SK-N-SH (cell line): ENCODE results near the gene EDA. TPM values are rescaled to one million over a fixed set of nuclear protein-coding genes. Genes with fewer than 3 reads are reported as not detected.

Source experiments
- CTCF ChIA-PET: fragments of 300-600, 350-600 bp; formaldehyde crosslinking; extraction: SDS; loops from one replicate; lab custom pipeline; 2021; lab: Yijun Ruan, JAX
- POLR2A ChIA-PET: fragments of 350-600 bp; sonication (Branson Sonifier 250); formaldehyde crosslinking; extraction: SDS; loops from one replicate; lab custom pipeline; 2020; ENCODE audit warnings: antibody characterized with exemption, inconsistent platforms; lab: Yijun Ruan, JAX
- DNase-seq: peaks from one replicate; pipeline ENCODE4 v3.0.0; 2012
- H2AFZ ChIP-seq: fragments of 200-600 bp; sonication (generic); 2 replicates; pipeline ENCODE4 v1.8.1; 2016; ENCODE audit warnings: antibody characterized with exemption, mild to moderate bottlenecking, low read depth
- H3F3A ChIP-seq: fragments of 200-600 bp; sonication (generic); replicated peaks from 2 replicates; pipeline ENCODE3; 2016; ENCODE audit warnings: antibody characterized with exemption, mild to moderate bottlenecking; ENCODE audit not compliant: insufficient read depth
- H3K27ac ChIP-seq, 2 experiments: fragments of 200-500 bp in 1 of 2; fragments of 200-600 bp in 1 of 2; sonication (Bioruptor generic) in 1 of 2; sonication (generic), shearing (Covaris generic) in 1 of 2; 2 replicates each; pipeline versions ENCODE4 v1.5.1 to v1.6.1; 2014 to 2016; ENCODE audit warnings: low read depth in 2 of 2, inconsistent platforms in 1 of 2, low read length in 1 of 2, mild to moderate bottlenecking in 1 of 2, mixed read lengths in 1 of 2
- H3K27me3 ChIP-seq: fragments of 200-600 bp; sonication (generic), shearing (Covaris generic); 2 replicates; pipeline ENCODE4 v1.6.1; 2016; ENCODE audit warnings: mixed run types; ENCODE audit not compliant: insufficient read depth
- H3K36me3 ChIP-seq, 2 experiments: fragments of 200-500 bp in 1 of 2; fragments of 200-600 bp in 1 of 2; sonication (Bioruptor generic) in 1 of 2; sonication (generic) in 1 of 2; replicated peaks in 1 of 2; 2 replicates each; pipeline versions ENCODE3 to v1.5.1; 2014 to 2016; ENCODE audit warnings: low read length in 1 of 2, mild to moderate bottlenecking in 1 of 2; ENCODE audit not compliant: insufficient read depth in 2 of 2, control insufficient read depth in 1 of 2
- H3K4me1 ChIP-seq, 2 experiments: fragments of 200-500 bp in 1 of 2; fragments of 200-600 bp in 1 of 2; sonication (Bioruptor generic) in 1 of 2; sonication (generic), shearing (Covaris generic) in 1 of 2; 2 replicates each; pipeline versions ENCODE4 v1.5.1 to v1.6.1; 2014 to 2016; ENCODE audit warnings: low read depth in 1 of 2, low read length in 1 of 2, mixed run types in 1 of 2; ENCODE audit not compliant: insufficient read depth in 2 of 2, control insufficient read depth in 1 of 2
- H3K4me2 ChIP-seq: fragments of 200-600 bp; sonication (generic), shearing (Covaris generic); 2 replicates; pipeline ENCODE4 v1.6.1; 2017; ENCODE audit warnings: mixed run types
- H3K4me3 ChIP-seq, 2 experiments: fragments of 200-500 bp in 1 of 2; fragments of 200-600 bp in 1 of 2; sonication (Bioruptor generic) in 1 of 2; sonication (generic), shearing (Covaris generic) in 1 of 2; 2 replicates each; pipeline versions ENCODE4 v1.5.1 to v1.8.1; 2014 to 2016; ENCODE audit warnings: low read depth in 2 of 2, inconsistent platforms in 1 of 2, low read length in 1 of 2, mild to moderate bottlenecking in 1 of 2, mixed read lengths in 1 of 2, moderate library complexity in 1 of 2
- H3K79me2 ChIP-seq: fragments of 200-600 bp; sonication (generic); 2 replicates; pipeline ENCODE4 v1.8.1; 2017; ENCODE audit warnings: mild to moderate bottlenecking; ENCODE audit not compliant: insufficient read depth
- H3K9ac ChIP-seq: fragments of 200-600 bp; sonication (generic); 2 replicates; pipeline ENCODE4 v1.6.1; 2017; ENCODE audit warnings: mixed run types
- H3K9me2 ChIP-seq: fragments of 200-600 bp; sonication (generic); 2 replicates; pipeline ENCODE4 v1.6.1; 2017; ENCODE audit warnings: mixed run types
- H3K9me3 ChIP-seq: fragments of 200-600 bp; sonication (generic); 2 replicates; pipeline ENCODE4 v1.6.1; 2017; ENCODE audit warnings: mixed run types, mild to moderate bottlenecking, moderate library complexity
- H4K20me1 ChIP-seq: fragments of 200-600 bp; sonication (generic); 2 replicates; pipeline ENCODE4 v1.6.1; 2017; ENCODE audit warnings: mild to moderate bottlenecking, mixed run types; ENCODE audit not compliant: insufficient read depth
- CHD2 ChIP-seq: fragments of 150-350 bp; IDR thresholded peaks from 2 replicates; pipeline ENCODE4 v1.6.1; 2018; ENCODE audit warnings: low read length; ENCODE audit not compliant: partially characterized antibody
- GATA2 ChIP-seq: sonication (generic); formaldehyde crosslinking; IDR thresholded peaks from 2 replicates; pipeline ENCODE4 v1.5.0; 2020; ENCODE audit warnings: mild to moderate bottlenecking, missing genetic modification reagents
- JUND ChIP-seq: IDR thresholded peaks from 2 replicates; pipeline ENCODE4 v1.4.0; 2012
- MXI1 ChIP-seq: IDR thresholded peaks from 2 replicates; pipeline ENCODE4 v1.6.1; 2012; ENCODE audit warnings: mild to moderate bottlenecking, low read depth, low read length, improper control_type of control experiment
- NFIC ChIP-seq: IDR thresholded peaks from 2 replicates; pipeline ENCODE4 v1.4.0; 2012; ENCODE audit warnings: borderline replicate concordance
- NRF1 ChIP-seq: IDR thresholded peaks from 2 replicates; pipeline ENCODE4 v1.6.1; 2012; ENCODE audit warnings: low read depth, mild to moderate bottlenecking, low read length
- RCOR1 ChIP-seq: fragments of 150-350 bp; IDR thresholded peaks from 2 replicates; pipeline ENCODE4 v1.6.1; 2017; ENCODE audit warnings: antibody characterized with exemption, low read length
- RFX5 ChIP-seq: IDR thresholded peaks from 2 replicates; pipeline ENCODE4 v1.6.1; 2012; ENCODE audit warnings: mild to moderate bottlenecking, improper control_type of control experiment, low read length
- RXRA ChIP-seq: IDR thresholded peaks from 2 replicates; pipeline ENCODE4 v1.4.0; 2012; ENCODE audit warnings: low read depth, mild to moderate bottlenecking, borderline replicate concordance
- SIN3A ChIP-seq: IDR thresholded peaks from 2 replicates; pipeline ENCODE4 v1.6.1; 2012; ENCODE audit warnings: low read depth, mild to moderate bottlenecking, low read length, moderate library complexity, borderline replicate concordance
- SMC3 ChIP-seq: IDR thresholded peaks from 2 replicates; pipeline ENCODE4 v1.6.1; 2012; ENCODE audit warnings: low read depth, low read length, improper control_type of control experiment
- TAF1 ChIP-seq: IDR thresholded peaks from 2 replicates; pipeline ENCODE4 v1.6.1; 2012; ENCODE audit warnings: low read depth, mild to moderate bottlenecking, low read length, moderate library complexity, borderline replicate concordance
- YY1 ChIP-seq: IDR thresholded peaks from 2 replicates; pipeline ENCODE4 v1.4.0; 2012; ENCODE audit warnings: low read depth, mild to moderate bottlenecking
- WGBS: methylation state at CpG from one replicate; pipeline ENCODE4 v1.1.6; 2017; ENCODE audit warnings: low lambda C conversion rate; 5-methylcytosine and 5-hydroxymethylcytosine counted together
- polyA plus RNA-seq, 3 experiments: library from polyadenylated mRNA; depleted of rRNA; stranded (reverse); fragments of >200 nt; gene quantifications; 2 replicates each; pipeline ENCODE4 v1.2.3, GENCODE V29; 2012
- TF ChIP-seq, protein P1 (sequence below): fragments of 200-600 bp; sonication (generic); IDR thresholded peaks from 2 replicates; pipeline ENCODE4 v1.6.1; 2017; ENCODE audit warnings: antibody characterized with exemption, mild to moderate bottlenecking, moderate library complexity
- TF ChIP-seq, protein P2 (sequence below): fragments of 150-350 bp; IDR thresholded peaks from 2 replicates; pipeline ENCODE4 v1.6.1; 2017; ENCODE audit warnings: antibody characterized with exemption, low read length, low read depth, borderline replicate concordance
- TF ChIP-seq, protein P3 (sequence below): IDR thresholded peaks from 2 replicates; pipeline ENCODE4 v1.6.1; 2012; ENCODE audit warnings: mild to moderate bottlenecking, low read depth, low read length, moderate library complexity
- TF ChIP-seq, protein P4 (sequence below): IDR thresholded peaks from 2 replicates; pipeline ENCODE4; 2012

Gene EDA
- polyA plus RNA-seq, 1 of the 3 experiments (the other 2 are of a cell fraction): 0.02 TPM

DNA sequence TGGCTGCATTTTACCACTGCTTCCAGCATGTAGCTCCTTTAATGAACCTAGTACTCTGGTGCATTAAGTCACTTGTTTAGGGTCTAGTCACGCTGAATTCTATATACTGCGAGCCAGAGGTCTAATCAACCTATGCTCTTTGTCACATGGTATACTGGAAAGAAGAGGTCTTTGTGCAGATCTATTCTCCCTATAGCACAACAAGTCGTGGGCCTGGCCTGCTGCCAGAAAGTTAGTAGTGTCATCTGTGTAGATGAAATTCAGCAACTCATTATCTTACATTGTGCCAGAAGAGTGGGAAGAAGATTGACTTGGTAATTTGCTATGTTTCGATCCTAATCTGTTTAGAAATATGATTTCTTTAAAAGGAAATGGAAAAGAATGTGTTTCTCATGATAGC is 353.0 kb downstream of the EDA start:
- H3K4me2 ChIP-seq: no peak overlapping the region

More for the DNA sequence above, 353.0 kb downstream of the EDA start:
- WGBS: 0% methylated on average over 4 of the region's 4 CpGs
- DNase-seq: no peak
- Histone ChIP-seq H3F3A (no peaks in the 10 kb centered on the region), H4K20me1 (no peaks in the 10 kb centered on the region), H2AFZ (no peak overlapping the region), H3K27ac (no peak overlapping the region), H3K79me2 (no peaks in the 10 kb centered on the region), H3K9me3 (no peaks in the 10 kb centered on the region), H3K9ac (no peak overlapping the region), H3K4me1 (no peaks in the 10 kb centered on the region), H3K27me3 (peaks cover 6% of the 10 kb centered on the region; the same call in 1 of the 2 replicates), H3K4me3 (no peak overlapping the region), H3K36me3 (no peaks in the 10 kb centered on the region), H3K9me2 (no peaks in the 10 kb centered on the region)
- POLR2A ChIA-PET: no interaction called here
- CTCF ChIA-PET: interaction anchor here (1.8 kb wide), 1 partner anchor 62 kb away, joined by 6 read pairs; no protein-coding TSS in a partner anchor
- TF ChIP-seq CHD2: no peak
- TF ChIP-seq SMC3: no peak
- TF ChIP-seq, protein P1, sequence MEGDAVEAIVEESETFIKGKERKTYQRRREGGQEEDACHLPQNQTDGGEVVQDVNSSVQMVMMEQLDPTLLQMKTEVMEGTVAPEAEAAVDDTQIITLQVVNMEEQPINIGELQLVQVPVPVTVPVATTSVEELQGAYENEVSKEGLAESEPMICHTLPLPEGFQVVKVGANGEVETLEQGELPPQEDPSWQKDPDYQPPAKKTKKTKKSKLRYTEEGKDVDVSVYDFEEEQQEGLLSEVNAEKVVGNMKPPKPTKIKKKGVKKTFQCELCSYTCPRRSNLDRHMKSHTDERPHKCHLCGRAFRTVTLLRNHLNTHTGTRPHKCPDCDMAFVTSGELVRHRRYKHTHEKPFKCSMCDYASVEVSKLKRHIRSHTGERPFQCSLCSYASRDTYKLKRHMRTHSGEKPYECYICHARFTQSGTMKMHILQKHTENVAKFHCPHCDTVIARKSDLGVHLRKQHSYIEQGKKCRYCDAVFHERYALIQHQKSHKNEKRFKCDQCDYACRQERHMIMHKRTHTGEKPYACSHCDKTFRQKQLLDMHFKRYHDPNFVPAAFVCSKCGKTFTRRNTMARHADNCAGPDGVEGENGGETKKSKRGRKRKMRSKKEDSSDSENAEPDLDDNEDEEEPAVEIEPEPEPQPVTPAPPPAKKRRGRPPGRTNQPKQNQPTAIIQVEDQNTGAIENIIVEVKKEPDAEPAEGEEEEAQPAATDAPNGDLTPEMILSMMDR: no peak
- no peak for TF ChIP-seq GATA2 (CRISPR knock-in tag)
- TF ChIP-seq, protein P2, sequence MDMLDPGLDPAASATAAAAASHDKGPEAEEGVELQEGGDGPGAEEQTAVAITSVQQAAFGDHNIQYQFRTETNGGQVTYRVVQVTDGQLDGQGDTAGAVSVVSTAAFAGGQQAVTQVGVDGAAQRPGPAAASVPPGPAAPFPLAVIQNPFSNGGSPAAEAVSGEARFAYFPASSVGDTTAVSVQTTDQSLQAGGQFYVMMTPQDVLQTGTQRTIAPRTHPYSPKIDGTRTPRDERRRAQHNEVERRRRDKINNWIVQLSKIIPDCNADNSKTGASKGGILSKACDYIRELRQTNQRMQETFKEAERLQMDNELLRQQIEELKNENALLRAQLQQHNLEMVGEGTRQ: no peak
- no peak for TF ChIP-seq RFX5
- TF ChIP-seq SIN3A: no peak
- no peak for TF ChIP-seq NFIC
- TF ChIP-seq MXI1: no peak
- no peak for TF ChIP-seq NRF1
- TF ChIP-seq, protein P3, sequence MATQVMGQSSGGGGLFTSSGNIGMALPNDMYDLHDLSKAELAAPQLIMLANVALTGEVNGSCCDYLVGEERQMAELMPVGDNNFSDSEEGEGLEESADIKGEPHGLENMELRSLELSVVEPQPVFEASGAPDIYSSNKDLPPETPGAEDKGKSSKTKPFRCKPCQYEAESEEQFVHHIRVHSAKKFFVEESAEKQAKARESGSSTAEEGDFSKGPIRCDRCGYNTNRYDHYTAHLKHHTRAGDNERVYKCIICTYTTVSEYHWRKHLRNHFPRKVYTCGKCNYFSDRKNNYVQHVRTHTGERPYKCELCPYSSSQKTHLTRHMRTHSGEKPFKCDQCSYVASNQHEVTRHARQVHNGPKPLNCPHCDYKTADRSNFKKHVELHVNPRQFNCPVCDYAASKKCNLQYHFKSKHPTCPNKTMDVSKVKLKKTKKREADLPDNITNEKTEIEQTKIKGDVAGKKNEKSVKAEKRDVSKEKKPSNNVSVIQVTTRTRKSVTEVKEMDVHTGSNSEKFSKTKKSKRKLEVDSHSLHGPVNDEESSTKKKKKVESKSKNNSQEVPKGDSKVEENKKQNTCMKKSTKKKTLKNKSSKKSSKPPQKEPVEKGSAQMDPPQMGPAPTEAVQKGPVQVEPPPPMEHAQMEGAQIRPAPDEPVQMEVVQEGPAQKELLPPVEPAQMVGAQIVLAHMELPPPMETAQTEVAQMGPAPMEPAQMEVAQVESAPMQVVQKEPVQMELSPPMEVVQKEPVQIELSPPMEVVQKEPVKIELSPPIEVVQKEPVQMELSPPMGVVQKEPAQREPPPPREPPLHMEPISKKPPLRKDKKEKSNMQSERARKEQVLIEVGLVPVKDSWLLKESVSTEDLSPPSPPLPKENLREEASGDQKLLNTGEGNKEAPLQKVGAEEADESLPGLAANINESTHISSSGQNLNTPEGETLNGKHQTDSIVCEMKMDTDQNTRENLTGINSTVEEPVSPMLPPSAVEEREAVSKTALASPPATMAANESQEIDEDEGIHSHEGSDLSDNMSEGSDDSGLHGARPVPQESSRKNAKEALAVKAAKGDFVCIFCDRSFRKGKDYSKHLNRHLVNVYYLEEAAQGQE: no peak
- TF ChIP-seq JUND: no peak
- no peak for TF ChIP-seq RCOR1
- no peak for TF ChIP-seq RXRA
- TF ChIP-seq TAF1: no peak
- TF ChIP-seq YY1: no peak
- TF ChIP-seq, protein P4, sequence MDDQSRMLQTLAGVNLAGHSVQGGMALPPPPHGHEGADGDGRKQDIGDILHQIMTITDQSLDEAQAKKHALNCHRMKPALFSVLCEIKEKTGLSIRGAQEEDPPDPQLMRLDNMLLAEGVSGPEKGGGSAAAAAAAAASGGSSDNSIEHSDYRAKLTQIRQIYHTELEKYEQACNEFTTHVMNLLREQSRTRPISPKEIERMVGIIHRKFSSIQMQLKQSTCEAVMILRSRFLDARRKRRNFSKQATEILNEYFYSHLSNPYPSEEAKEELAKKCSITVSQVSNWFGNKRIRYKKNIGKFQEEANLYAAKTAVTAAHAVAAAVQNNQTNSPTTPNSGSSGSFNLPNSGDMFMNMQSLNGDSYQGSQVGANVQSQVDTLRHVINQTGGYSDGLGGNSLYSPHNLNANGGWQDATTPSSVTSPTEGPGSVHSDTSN: no peak
